HUDEP-2 (cell line): Measurements from ENCODE around the gene ECE1.
A peak's percentile ranks its signal among the peaks of the same experiment; 100 is the strongest.

Experiments
- DNase-seq, 76 experiments: peaks; one replicate each; lab custom pipeline; 2025; ENCODE audit not compliant: unreplicated experiment in 76 of 76; lab: John Stamatoyannopoulos, UW

ECE1 gene

GRCh38 chr1:21270086-21270689 is 20.1 kb downstream of the ECE1 start:
- DNase-seq = peak in 67 of 76 experiments; percentile 18 to 80 (median 59)

DNA sequence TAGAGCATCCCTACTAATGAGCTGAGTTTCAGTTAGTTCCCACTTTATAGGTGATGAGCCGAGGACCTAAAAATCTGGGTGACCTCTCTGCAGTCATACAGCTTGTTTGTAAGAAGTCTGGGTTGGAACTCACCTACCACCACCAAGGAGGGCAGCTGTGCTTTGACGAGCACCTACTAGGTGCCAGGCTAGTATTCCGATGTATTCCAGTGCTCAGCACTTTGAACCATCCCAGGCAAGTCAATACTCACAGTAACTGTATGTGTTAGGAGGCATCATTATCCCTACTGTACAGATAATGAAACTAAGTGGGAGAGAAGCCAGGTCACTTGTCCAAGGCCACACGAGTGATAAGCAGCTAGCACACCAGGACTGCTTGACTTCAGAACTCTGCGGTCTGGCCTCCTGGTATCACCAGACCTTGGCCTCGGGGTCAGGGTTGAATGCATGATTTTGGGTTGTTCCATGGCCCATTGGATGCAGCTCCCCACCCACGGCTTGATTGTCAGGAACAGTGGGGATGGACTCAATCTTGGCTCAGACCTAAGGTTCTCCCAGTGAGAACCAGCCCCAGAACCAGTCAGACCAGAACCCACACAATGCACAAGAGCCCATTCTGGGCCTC is 20.7 kb downstream of the ECE1 start:
- DNase-seq = peak in 66 of 76 experiments; percentile 2 to 79 (median 48)

- no peak for DNase-seq
These were observed 21.7 kb downstream of the ECE1 start for GRCh38 chr1:21268281-21269239.

GRCh38 chr1:21267191-21268077 is 22.8 kb downstream of the ECE1 start:
- DNase-seq = no peak

GRCh38 chr1:21266119-21266774 is 24.0 kb downstream of the ECE1 start:
- DNase-seq = peak in 58 of 76 experiments; percentile 11 to 74 (median 56)

- no peak for DNase-seq
These were observed 24.6 kb downstream of the ECE1 start for GRCh38 chr1:21265644-21266043.

DNA sequence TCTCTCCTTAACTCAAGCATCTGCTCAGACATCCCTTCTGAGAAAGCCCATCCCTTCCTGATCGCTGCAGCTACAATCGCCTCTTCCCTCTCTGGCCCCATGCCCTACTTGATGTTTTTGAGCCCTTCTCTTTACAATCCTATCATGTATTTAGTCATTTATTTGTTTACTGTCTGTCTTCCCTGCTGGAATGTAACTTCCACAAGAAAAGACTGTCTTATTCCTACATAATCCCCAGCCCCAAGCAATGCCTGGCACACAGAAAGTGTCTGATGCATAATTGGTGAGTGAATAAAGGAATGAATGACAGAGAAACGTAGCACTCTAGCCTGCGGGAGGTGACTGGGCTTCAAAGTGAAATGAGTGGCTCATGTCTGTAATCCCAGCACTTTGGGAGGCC is 25.4 kb downstream of the ECE1 start:
- no peak for DNase-seq

DNA sequence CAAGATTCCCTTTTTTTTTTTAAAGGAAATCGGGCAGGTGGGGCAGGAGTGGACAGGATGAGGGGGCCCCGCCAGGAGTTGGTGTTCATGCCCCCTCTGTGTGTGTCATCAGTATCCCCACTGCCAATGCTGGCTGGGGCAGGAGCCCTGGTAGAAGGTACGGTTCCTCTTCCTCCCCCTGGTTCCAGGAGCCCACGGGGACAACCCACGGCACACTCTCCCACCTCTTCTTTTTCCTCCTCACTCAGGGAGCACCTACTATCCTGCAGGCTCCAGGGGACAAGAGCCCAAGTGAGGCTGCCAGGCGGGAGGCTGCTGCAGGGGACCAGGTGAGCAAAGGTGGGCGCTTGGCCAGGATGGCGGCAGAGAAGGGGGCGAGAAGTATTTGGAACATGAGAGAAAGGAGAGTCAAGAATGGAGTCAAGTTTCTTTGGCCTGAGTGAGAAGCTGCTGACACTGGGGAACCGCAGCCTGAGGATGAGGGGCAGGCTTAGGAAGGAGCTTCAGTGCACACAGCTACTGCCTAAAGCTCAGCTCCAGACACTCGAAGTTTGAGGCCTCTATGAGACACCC is 26.5 kb downstream of the ECE1 start:
- DNase-seq = no peak

- no peak for DNase-seq
These were observed 27.2 kb downstream of the ECE1 start for GRCh38 chr1:21263052-21263429.

DNA sequence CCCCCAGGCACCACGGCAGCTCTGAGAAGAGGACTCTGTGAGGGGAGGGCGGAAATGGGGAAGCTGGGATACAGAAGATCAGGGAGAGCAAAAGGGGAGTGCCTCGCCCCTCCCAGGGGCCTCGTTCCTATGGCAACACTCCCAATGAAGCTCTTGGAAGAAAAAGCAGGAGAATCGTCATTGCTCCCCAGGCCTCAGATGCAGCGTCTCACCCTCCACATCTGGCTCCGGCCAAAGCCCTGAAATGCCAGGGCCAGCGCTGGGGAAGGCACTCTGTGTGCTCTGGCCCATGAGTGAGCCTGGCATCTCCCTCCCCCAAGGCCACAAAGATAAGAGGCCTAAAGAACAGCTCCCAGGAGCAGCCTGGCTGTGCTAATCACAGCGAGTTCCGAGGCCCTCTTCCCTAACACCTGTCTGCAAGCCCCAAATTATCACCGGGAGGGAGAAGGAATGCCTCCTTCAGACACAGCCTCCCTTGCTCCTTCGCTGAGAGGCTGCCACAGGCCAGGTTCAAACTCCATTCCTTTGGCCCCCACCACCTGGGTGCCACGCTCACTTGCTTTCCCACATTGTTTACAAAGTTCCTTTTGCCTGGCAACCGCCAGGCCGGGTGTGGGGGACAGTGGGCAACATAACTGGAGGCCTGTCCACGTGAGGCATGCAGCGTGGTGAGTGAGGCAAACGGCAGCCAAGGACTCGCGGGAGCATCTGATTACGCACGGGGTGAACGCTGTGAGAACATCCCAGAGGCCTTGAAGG is 27.8 kb downstream of the ECE1 start:
- peak in 2 of 76 experiments; percentile 8 to 23 for DNase-seq

- no peak for DNase-seq
These were observed 28.5 kb downstream of the ECE1 start for GRCh38 chr1:21261551-21262292.

- no peak for DNase-seq
These were observed 29.7 kb downstream of the ECE1 start for GRCh38 chr1:21260405-21261125.

DNA sequence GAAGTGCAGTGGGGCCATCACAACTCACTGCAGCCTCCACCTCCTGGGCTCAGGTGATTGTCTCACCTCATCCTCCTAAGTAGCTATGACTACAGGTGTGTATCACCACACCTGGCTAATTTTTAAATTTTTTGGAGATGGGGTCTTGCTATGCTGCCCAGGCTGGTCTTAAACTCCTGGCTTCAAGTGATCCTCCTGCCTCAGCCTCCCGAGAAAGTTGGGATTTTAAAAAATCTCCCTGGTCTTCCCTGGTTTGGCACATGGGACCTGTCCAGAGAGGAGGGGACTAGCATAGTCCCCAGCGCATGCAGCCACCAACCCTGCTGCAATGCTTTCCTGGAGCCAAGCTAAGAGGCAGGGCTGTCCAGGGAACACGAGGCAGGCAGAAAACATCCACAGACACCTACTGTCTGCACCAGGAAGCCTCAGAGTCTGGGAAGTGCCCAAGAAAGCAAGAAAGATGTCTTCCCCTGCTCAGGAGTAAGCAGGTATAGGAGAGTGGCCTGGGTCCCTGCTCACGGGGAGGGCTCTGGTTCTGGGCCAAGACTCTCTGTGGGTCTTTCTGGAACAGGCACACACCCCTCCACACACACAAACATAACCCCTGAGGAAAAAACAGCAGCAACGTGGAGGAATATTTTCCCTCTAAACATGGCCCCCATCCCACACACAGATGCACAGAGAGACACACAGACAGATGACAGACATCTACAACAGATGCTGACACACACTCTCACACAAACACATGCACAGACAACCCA is 30.8 kb downstream of the ECE1 start:
- DNase-seq = no peak

DNA sequence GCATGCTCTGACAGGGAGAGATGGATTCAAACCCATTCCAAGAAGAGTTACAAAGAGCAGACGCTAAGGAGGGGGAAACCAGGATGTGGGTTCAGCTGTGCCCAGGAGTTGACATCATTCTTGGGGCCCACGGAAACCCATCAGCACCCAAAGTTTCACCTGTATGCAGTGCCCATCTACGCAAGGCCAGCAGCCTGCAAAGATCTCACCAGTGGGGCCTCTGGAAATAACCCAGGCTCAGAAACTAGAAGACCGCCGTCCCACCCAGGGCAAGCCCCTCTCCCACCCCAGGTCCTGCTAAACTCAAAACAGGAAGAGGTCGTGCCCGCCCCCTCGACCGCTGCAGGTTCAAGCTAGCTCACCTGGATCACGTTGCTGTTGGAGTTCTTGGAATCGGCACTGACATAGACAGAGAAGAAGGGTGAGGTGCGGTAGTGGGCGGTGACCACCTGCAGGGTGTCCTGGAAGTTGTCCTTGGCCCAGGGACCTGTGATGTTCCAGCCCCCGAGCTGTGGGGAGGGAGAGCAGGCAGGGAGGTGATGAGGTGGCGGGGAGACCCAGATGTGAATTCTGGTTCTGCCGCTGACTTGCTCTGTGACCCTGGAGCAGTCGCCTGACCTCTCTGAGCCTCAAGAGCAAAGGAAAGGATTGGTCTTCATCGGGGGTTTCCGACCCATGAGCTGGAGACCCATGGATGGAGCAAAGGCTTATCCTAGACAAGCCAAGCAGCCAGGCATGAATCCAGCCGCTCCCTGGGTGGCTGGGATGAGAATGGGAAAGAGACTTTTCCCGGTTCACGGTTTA is 31.7 kb downstream of the ECE1 start:
- DNase-seq = no peak

GRCh38 chr1:21257431-21258135 is 32.7 kb downstream of the ECE1 start:
- no peak for DNase-seq
